M059J (cell line): ENCODE results near the gene IL16. TPM values are rescaled to one million over a fixed set of nuclear protein-coding genes. Genes with fewer than 3 reads are reported as not detected.
"Not testable (repeated sequence)": the region's sequence is repeated elsewhere in the genome, so short reads cannot be mapped to it uniquely, and the experiment has no call there.

Experiments used
- DNase-seq: peaks from one replicate; pipeline ENCODE4 v3.0.0-alpha.2; 2012; ENCODE audit warnings: low read depth
- total RNA-seq: library from RNA; depleted of rRNA; stranded (reverse); fragments of >200 nt; shearing (Covaris generic); gene quantifications from 2 replicates; pipeline ENCODE4 v1.2.3, GENCODE V29; 2014; rRNA removed

IL16 gene
- total RNA-seq = not detected in 2 replicates

DNA sequence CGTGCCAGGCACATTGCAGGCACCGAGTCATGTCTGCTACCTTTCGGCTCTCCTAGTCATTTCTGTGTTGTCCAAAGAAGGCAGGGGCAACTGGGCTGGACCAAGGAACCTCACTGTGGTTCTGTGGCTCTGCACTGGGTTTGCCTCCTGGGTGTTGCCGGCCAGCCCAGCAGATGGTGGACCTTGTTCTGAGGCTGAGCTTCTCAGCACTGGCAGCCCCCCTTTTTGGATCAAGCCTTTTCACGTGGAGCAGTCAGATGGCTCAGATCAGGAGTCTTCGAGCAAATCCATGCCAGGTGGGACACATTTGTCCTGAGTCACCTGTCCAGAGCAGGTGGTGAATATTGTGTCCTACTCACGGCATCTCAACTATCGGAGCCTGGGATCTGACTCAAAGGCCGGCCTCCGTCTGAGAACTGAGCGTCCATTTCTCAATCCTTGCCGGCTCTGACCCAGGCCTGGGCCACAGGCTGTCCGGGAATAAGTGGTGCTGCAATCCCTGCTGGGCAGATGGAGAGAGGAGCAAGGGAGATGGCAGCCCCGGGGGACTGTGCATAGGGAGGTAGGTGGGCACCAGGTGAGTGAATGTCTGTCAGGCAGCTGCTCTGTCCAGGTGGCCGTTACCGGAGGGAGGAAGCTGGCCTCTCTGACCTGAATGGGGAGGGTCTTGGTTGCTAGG, at the start of gene IL16:
Gene IL16 (plus strand): TSS at position 304 of the 679 bp plus-strand sequence. CDS start 28,521 bp downstream, outside the sequence.
- DNase-seq = no peak

DNA sequence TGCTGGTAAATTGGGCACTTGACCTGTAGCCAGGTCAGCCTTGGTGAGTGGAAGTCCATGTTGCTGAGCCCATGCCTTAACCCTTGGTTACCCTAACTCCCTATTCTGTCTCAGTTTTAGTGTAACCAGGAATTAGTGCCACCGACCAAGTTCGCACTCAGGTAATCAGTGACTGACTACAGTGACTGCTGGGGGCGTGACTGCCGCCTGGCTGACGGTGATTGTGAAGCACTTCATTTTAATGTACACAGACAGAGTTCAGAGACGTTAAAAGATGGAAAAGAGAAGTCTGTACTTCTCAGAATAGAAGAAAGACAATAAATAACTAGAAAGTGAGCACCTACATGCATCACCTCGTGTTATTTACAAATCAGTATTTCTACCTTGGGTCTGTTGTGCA, 45.3 kb upstream of the IL16 start:
- DNase-seq = no peak

DNA sequence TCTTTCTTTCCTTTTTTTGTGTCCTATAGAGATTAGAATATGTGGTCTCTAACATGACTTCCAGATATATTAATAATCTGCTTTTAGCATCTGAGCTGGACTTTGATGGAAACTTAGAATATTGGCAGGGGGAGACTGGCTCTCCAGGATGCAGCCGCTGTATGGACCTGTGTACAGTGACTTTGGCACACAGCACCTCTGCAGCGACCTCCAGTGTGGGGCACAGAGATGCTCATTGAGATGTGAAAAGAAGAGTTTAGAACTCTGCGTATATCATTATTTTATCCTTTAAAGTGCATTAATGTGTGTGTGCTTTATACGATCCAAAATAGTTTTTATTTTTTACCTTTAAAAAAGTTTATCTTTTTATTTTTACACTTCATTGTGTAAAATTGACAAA, 44.3 kb upstream of the IL16 start:
- no peak for DNase-seq

DNA sequence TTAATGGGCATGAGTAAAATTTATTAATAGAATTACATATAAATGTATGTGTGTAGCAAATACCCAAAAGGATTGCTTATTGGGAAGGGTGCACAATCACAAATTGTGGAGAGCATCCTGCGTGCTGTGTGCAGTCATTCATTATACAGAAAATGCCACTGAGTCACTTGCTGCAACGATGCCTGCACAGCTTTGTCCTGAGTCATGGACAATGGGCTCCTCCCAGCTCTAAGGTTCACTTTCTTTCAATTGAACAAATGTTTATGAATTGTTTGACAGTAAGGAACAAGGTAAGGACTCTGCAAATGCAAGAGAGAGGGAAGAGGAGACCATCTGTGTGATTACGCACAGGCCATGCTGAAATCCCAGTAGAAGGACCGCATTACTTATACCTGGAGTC, 43.9 kb upstream of the IL16 start:
- peak; percentile 3 for DNase-seq

DNA sequence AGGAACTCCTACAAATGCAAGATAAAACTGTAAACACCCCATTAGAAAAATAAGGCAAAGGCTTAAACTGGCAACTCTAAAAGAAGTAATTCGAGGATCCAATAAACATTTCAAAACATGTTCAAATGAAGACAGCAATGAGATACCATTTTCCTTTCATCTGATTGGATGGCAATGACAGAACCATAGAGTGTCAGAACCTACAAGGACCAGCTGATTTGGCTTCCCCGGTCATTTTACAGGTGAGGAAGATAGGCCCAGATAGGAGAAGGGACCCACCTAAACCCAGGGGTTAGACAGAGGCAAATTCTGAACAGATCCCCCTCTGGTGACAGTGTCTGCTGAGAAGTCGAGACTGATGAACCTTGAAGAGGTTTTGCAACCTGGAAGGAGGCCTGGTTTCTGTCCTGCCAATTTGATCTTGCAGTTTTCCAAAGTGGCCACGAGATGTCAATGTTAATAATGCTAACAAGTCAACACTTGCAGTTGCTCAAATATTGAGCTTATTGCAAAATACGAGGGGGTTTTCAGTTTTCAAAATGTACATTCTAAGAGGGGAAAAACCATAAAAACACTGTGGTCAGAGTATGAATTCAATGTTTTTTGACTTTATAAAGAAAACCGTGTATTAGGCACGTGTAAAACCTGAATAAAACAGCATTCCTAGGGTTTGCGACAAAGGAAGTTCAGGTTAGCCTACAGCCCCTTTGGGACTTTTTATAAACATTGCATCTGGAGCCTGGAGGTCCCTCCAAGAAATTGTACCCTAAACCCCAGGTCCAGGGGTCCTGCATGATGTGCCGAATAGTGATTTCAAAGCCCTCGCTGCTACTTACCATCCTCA, 41.1 kb upstream of the IL16 start:
- DNase-seq = peak; percentile 32

DNA sequence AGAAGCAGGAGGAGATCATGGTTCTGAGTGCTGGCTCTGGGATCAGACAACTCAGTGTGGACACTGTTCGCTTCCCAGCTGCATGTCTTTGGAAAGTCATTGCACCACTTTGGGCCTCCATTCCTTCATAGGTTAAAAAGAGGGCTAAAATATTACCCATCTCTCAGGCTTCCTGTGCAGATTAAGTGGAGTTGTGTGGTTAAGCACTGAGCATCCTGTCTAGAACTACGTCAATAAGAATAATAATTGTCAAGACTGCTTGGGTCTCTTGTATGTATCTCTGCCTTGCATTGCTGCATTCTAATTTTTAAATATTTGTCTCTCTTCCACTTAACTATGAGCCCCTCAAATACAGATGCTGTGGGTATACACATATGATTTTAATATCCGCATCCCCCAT, 40.4 kb upstream of the IL16 start:
- DNase-seq = no peak

DNA sequence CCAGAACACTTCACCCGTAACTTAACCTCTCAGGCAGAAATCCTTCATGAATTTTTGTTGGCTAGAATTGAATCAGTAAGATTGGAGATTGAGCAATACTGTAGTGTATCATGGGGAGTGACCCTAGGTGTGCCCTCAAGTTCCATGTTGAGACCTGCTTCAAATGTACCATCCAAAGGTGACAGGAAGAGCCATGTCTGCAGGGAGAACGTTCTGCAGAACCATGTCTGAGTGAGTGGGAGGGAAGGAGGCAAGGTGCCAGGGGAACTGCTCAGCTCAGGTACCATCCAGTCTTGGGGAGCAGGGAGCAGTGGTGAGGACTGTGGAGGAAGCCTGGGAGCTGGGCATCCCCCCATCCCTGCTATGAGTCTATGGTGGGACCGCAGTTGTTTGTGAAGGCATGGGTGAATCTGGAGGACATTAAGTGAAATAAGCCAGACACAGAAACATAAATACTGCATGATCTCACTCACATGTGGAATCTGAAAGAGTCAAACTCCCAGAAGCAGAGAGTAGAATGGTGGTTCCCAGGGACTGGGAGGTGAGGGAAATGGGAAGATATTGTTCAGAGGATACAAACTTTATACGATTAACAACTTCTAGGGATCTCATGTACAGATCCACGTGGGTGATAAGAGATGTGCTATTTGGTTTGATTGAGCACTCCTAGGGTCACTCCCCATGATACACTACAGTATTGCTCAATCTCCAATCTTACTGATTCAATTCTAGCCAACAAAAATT, 39.3 kb upstream of the IL16 start:
- DNase-seq = no peak

DNA sequence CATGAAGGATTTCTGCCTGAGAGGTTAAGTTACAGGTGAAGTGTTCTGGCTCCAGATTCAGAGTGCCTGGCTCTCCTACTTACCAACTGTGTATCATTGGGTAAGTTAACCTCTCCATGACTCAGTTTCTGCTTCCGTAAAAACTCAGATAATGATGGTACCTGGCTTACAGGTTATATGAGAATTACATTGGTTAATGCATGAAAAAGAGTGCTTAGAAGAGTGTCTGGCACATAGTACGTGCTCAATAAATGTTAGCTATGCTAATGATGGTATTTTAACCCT, 38.8 kb upstream of the IL16 start:
- no peak for DNase-seq

DNA sequence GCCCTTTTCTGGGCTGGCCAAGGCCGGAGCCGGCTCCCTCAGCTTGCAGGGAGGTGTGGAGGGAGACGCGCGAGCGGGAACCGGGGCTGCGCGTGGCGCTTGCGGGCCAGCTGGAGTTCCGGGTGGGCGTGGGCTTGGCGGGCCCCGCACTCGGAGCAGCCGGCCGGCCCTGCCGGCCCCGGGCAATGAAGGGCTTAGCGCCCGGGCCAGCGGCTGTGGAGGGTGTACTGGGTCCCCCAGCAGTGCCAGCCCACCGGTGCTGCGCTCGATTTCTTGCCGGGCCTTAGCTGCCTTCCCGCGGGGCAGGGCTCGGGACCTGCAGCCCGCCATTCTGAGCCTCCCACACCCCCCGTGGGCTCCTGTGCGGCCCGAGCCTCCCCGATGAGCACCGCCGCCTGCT, 38.1 kb upstream of the IL16 start:
- DNase-seq = not testable (repeated sequence)

DNA sequence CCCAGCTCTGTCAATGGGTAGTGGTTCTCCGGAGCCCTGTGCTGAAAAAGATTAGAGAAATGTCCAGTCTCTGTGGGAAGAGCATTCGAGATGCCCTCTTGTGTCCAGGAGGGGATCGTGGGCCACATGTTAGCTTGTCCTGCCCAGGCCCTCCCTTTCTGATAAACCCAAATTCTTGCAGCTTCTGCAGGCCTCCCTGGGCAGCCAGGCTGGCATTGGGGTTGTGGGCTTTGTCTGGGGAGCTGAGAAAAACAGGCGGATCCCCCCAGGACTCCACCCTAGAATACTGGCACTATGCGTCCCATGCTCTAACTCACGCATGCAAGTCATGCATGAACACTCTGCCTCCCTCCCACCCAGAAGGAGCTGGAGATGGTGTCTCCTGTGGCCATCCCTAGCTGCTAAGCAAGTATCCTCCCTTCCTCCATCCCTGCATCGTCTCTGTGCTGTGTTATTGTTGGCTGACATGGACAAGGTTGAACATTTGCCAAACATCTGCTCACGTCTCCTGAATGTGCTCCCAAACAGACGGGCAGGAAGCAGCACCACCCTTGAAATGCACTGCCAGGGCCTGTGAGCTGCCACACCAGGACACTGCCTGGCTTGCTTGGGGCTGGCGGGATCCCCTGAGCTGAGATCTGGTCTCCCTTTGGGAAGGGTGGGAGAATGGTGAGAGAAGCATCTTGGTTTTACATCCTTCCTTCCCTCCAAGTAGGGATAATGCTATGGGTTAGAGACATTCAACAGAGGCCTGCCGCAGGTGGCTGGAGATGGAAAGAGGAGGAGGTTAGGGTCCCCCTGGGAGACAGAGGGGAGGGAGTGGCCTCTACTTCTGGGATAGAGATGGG, 36.1 kb upstream of the IL16 start:
- DNase-seq = peak; percentile 13

DNA sequence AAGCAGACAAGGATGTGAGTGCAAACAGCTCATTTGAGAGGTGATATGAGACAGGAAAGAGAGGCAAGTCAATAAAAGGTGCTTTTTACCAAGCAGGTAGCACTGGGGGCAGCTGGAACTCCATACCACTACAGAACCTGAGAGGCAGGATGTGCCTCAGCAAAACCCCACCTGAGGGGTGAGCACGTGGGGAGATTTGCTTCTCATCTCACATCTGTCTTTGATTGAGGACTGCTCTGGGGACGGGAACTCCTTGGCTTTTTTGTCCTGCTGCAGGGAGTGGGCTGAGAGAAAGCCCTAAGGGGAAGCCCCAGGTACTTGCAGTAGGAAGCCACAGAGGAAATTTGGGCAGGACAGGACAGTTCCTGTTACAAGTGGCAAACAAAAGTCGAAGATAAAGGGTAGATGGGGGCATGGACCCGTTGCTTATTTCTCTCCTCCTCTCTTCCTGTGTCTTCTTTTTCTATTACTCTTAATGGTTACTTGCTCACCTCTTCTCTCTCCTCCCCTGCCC, 35.5 kb upstream of the IL16 start:
- DNase-seq = no peak

DNA sequence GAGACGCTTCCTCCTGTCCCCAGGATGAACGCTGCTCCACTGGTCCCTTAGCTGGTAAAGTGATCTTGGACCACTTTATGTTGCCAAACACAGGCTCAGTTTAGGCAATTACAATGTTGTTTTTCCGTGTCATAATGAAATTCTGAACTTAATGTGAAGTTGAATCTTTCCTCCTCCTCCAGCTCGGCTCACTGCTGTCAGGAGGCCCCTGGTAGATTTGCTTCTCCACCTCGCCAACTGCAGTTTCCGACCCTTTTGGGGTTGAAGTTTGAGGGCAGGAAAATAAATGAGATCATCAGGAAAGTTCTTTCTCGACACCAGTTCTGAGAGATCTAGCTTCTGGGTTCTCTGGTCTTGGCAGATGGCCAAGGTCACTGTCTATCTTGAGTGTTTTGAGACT, 34.8 kb upstream of the IL16 start:
- DNase-seq = no peak

DNA sequence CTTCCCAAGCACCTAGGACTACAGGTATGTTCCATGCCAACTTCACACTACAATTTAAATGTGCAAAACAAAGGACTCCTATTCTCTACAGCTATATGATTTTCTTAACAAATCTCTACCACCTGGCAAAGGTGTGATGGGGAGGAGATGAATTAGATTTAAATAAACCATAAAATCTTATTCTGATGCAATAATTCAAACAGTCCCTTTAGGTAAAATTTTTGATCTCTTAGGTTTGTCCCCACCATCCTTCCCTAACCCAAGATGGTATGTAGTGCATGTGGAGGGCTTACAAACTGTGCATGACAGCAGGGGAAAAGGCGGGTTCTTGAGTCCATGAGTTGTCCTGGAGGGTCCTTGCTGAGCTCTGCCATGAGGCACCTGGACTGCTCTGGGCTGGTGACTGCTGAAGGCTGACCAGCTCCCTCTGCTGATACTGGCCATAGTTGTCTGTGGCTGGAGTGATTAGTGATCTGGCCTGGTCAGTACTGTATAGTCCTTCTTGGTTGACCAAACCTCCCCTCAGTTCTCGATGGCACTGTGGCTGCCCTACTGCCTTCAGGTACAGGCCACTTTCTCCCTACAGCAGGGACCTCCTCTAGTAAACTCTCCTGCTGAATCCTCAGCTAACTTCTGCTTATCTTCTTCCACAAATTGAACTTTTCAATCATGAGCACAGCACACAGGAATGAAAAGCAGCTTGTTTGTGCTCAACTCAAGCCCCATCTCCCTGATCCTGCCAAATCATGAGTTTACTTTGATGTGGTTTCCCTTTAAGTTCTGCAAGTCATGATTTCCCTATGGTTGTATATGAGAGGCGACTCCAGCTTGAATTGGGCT, 32.5 kb upstream of the IL16 start:
- DNase-seq = peak; percentile 7

DNA sequence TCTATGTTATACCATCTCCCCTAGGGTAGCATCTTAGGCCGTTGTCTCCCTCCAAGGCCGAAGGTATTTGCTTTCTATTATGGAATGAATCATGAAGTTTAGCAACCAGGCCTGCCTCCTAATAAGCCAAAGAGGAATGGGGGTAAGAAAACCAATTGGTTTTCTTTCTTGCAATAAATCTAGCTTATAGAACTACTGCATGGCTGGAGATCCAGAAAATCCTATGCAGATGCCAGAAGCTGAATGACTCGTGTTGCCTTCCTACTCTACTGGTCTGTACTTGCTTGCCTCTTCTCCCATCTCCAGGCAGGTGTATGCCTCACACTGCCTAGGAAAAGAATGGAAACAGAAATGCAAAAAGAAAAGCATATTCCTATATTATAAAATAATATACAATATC, 31.1 kb upstream of the IL16 start:
- no peak for DNase-seq

DNA sequence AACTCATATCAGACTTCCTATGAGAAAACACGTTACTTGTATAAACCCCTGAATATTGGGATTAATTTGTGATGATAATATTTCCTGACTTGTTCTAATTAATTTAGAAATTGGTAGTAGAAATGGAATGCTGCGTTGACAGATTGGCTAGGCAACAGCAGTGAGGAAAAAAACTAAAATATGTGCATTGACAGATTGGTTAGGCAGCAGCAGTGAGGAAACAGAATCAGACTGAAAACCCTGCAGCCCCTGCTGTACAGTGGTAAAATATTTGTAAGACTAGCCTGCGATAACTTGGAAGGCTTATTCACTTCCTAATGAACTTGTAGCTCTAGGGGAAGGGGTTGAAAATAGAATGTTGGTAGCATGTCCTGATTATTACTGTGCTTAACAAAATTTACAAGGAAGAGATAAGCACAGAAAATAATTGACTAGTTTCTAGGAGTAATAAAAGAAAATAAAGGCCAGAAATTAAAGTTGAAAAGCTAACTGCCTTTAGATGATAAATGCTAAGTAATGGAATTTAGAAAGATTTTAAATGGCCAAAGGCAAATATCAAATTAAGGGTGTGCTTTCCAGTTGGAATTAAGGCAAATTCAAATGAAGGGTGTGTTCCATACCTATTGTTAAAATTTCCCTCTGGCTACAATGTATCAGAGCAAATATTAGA, 29.9 kb upstream of the IL16 start:
- DNase-seq = no peak

DNA sequence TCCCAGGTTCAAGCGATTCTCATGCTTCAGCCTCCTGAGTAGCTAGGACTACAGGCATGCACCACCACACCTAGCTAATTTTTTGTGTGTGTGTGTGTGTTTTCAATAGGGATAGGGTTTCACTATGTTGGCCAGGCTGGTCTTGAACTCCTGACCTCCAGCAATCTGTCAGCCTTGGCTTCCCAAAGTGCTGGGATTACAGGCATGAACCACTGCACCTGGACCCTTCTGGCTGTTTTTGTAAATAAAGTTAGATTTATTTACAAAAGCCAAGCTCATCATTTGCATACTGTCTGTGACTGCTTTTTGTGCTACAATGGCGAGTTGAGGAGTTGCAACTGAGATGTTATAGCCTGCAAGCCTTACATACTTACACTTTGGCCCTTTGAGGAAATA, 28.6 kb upstream of the IL16 start:
- no peak for DNase-seq

DNA sequence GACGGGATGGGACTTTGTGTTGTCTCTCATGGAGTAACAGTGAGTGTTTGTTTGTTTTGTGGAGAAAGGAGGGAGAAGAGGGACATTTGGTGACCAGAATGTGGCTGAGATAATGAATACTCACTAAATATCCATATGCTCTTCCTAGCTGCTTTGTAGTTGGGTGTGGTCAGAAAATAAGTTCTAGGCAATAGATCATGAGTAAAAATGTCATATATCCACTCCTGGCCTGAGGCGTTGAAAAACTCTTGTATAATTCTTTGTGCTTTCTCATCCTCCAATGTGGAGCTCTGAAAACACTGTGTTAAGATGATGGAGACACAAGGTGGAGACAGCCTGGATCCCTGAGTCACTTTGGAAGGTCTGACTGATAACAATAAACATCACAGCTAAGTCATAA, 28.0 kb upstream of the IL16 start:
- DNase-seq = no peak

DNA sequence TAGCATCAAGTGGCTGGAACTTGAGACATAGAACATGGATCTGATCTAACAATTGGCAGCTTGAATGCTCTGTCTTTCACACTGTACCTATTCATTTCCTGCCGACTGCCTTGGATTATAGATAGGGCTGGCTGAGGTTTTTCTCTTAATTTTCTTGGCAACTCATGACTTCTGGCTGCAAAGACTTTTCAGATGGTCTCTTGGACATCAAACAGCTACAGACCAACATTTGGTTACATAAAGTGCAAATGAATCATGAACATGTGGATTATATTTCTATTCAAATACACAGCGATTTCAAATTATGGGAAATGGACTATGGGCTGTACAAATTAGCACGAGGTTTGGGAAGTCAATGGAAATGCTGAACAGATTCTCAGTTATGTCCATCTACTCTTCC, 26.2 kb upstream of the IL16 start:
- DNase-seq = no peak

DNA sequence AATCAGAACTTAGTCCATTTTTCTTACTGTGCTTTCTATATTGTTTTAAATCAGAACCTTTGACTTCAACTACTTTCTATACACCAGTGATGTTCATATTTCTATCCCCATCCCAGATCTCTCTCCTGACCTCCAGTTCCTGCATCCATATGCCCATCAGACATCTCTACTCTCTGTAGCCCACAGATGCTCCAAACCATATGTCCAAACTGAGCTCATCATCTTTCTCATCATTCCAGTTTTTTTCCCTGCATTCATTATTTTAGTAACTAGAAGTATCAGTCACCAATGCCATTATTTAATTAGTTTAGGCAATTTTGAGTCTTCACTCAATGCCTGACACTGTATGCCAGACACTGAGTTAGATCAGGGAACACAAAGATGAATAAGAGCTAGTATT, 25.4 kb upstream of the IL16 start:
- no peak for DNase-seq

DNA sequence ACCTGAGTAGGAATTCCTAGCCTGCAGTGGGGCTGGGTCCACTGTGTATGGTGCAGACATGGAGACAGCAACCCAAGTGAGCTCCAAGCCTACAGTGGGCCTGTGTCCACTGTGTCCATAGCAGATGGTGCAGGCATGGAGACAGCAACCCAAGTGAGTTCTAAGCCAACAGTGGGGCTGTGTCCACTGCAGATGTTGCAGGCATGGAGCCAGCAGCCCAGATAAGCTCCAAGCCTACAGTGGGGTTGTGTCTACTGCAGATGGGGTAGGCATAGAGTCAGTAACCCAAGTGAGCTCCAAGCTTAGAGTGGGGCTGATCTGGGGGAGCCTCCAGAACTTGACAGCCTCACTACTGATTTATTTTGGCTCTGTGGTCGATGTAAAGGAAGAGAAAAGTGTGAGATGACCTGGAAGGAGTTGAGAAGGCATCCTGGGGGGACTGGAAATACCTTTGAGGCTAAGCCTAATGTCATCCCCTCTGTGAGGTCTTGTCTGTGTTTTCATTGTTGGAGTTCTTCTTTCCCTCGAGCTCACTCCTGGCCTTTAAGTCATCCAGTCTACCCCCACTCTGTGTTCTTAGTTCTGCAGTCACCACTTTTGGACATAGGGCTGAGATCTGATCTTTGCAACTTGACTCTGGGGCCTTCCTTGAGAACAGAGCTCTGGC, 22.4 kb upstream of the IL16 start:
- no peak for DNase-seq
